Tibial artery (tissue), 4 donors: ENCODE measurements around the gene MYO10.

Experiments used
- DNase-seq, 2 donors: peaks; one replicate each; pipeline ENCODE4 v3.0.0-alpha.2; 2019
- H3K27ac ChIP-seq, 2 donors: fragments of 200-600 bp; sonication (generic) in 1 of 2; 1 replicate in 1 of 2; 2 replicates in 1 of 2; pipeline ENCODE4 v1.5.1; 2018 to 2019; ENCODE audit warnings: mild to moderate bottlenecking in 1 of 2
- H3K27me3 ChIP-seq, 2 donors: fragments of 200-600 bp; sonication (generic) in 1 of 2; one replicate each; pipeline versions ENCODE4 v1.5.1 to v1.6.0; 2016 to 2019
- H3K36me3 ChIP-seq, 3 donors: fragments of 200-600 bp; sonication (generic) in 2 of 3; one replicate each; pipeline ENCODE4 v1.5.1; 2016 to 2019; ENCODE audit warnings: mild to moderate bottlenecking in 2 of 3
- H3K4me1 ChIP-seq, 4 donors: fragments of 200-600 bp; sonication (generic) in 2 of 4; 1 replicate in 3 of 4; 2 replicates in 1 of 4; pipeline ENCODE4 v1.5.1; 2016 to 2019
- H3K4me3 ChIP-seq, 2 donors: fragments of 200-600 bp; sonication (generic) in 1 of 2; 1 replicate in 1 of 2; 2 replicates in 1 of 2; pipeline ENCODE4 v1.5.1; 2018 to 2019; ENCODE audit warnings: mild to moderate bottlenecking in 2 of 2
- H3K9me3 ChIP-seq, 3 donors: fragments of 200-600 bp; sonication (generic) in 1 of 3; one replicate each; pipeline ENCODE4 v1.5.1; 2016 to 2019
- CTCF ChIP-seq, 2 experiments: fragments of 200-600 bp in 1 of 2; fragments of 450-650 bp in 1 of 2; IDR thresholded peaks; one replicate each; pipeline ENCODE4 v1.5.1; 2017 to 2019; ENCODE audit warnings: antibody characterized with exemption in 2 of 2, mild to moderate bottlenecking in 1 of 2, moderate library complexity in 1 of 2
- intact Hi-C: fragments of 100-400 bp; cut with DNase I; formaldehyde crosslinking; loops from one replicate; pipeline ENCODE4 v1.15.0; 2023; ENCODE audit warnings: low total_unique reads

Gene MYO10

GRCh38 chr5:16806711-16807546 is 129.2 kb downstream of the MYO10 start:
- Histone ChIP-seq H3K4me1 (peaks cover 0 to 19% (median 14%) of the 10 kb centered on the region in 4 donors), H3K27me3 (no peaks in the 10 kb centered on the region), H3K4me3 (no peak overlapping the region), H3K36me3 (no peaks in the 10 kb centered on the region), H3K27ac (no peak overlapping the region), H3K9me3 (no peaks in the 10 kb centered on the region)
- intact Hi-C loops = loop anchor here (5.0 kb wide), 1 partner anchor 385 kb away; no protein-coding TSS in a partner anchor
- DNase-seq = no peak
- TF ChIP-seq CTCF (IDR thresholded peaks at IDR 0.05) = no peak

- no peaks in the 10 kb centered on the region for H3K36me3 ChIP-seq
- no peak for DNase-seq
- intact Hi-C loops = loop anchor here (5.0 kb wide), 1 partner anchor 387 kb away; no protein-coding TSS in a partner anchor
Measured at GRCh38 chr5:16805486-16805885, 130.6 kb downstream of the MYO10 start.

GRCh38 chr5:16803831-16804230 is 132.3 kb downstream of the MYO10 start:
- Histone ChIP-seq H3K9me3 (no peaks in the 10 kb centered on the region), H3K27ac (no peak overlapping the region), H3K27me3 (no peaks in the 10 kb centered on the region), H3K4me3 (no peak overlapping the region), H3K4me1 (peaks cover 0 to 5% (median 0%) of the 10 kb centered on the region in 4 donors), H3K36me3 (no peaks in the 10 kb centered on the region)
- intact Hi-C loops = no loop called here
- DNase-seq = no peak
- TF ChIP-seq CTCF (IDR thresholded peaks at IDR 0.05) = no peak

More at GRCh38 chr5:16805486-16805885, 130.6 kb downstream of the MYO10 start:
- TF ChIP-seq CTCF (IDR thresholded peaks at IDR 0.05) = peak; percentile 46 to 50
- Histone ChIP-seq H3K4me3 (no peak overlapping the region), H3K9me3 (no peaks in the 10 kb centered on the region), H3K4me1 (peaks cover 0 to 16% (median 14%) of the 10 kb centered on the region in 4 donors), H3K27ac (no peak overlapping the region), H3K27me3 (no peaks in the 10 kb centered on the region)

GRCh38 chr5:16800477-16800876 is 135.6 kb downstream of the MYO10 start:
- DNase-seq = no peak
- H3K27ac ChIP-seq = no peak overlapping the region
- H3K9me3 ChIP-seq = no peaks in the 10 kb centered on the region
- no peaks in the 10 kb centered on the region for H3K27me3 ChIP-seq
- no peak overlapping the region for H3K4me3 ChIP-seq
- TF ChIP-seq CTCF (IDR thresholded peaks at IDR 0.05) = no peak
- H3K4me1 ChIP-seq = no peaks in the 10 kb centered on the region
- H3K36me3 ChIP-seq = no peaks in the 10 kb centered on the region
- intact Hi-C loops = no loop called here

GRCh38 chr5:16799796-16800195 is 136.3 kb downstream of the MYO10 start:
- Histone ChIP-seq H3K4me1 (no peaks in the 10 kb centered on the region), H3K36me3 (no peaks in the 10 kb centered on the region), H3K27ac (no peak overlapping the region), H3K4me3 (no peak overlapping the region), H3K9me3 (no peaks in the 10 kb centered on the region), H3K27me3 (no peaks in the 10 kb centered on the region)
- intact Hi-C loops = loop anchor here (10.0 kb wide), 1 partner anchor 135 kb away; the partner anchor contains the start of gene MYO10
- no peak for TF ChIP-seq CTCF (IDR thresholded peaks at IDR 0.05)
- no peak for DNase-seq
